Left renal pelvis (tissue), 4 donors: ENCODE measurements around the gene CRYBB1. TPM values are rescaled to one million over a fixed set of nuclear protein-coding genes. Genes with fewer than 3 reads are reported as not detected.
A peak's percentile ranks its signal among the peaks of the same experiment; 100 is the strongest.

Source experiments
- DNase-seq, 4 donors: peaks; one replicate each; pipeline ENCODE4 v3.0.0-alpha.2; 2013; ENCODE audit warnings: low read depth in 4 of 4, low spot score in 3 of 4
- polyA plus RNA-seq, 4 donors: library from polyadenylated mRNA; unstranded; fragments of 120-200 nt; gene quantifications; one replicate each; pipeline ENCODE4 v1.2.1, GENCODE V29; 2013; ENCODE audit not compliant: insufficient read length in 4 of 4

The CRYBB1 gene
- polyA plus RNA-seq, 4 donors: 0.53 to 2.1 (median 1.3) TPM

DNA sequence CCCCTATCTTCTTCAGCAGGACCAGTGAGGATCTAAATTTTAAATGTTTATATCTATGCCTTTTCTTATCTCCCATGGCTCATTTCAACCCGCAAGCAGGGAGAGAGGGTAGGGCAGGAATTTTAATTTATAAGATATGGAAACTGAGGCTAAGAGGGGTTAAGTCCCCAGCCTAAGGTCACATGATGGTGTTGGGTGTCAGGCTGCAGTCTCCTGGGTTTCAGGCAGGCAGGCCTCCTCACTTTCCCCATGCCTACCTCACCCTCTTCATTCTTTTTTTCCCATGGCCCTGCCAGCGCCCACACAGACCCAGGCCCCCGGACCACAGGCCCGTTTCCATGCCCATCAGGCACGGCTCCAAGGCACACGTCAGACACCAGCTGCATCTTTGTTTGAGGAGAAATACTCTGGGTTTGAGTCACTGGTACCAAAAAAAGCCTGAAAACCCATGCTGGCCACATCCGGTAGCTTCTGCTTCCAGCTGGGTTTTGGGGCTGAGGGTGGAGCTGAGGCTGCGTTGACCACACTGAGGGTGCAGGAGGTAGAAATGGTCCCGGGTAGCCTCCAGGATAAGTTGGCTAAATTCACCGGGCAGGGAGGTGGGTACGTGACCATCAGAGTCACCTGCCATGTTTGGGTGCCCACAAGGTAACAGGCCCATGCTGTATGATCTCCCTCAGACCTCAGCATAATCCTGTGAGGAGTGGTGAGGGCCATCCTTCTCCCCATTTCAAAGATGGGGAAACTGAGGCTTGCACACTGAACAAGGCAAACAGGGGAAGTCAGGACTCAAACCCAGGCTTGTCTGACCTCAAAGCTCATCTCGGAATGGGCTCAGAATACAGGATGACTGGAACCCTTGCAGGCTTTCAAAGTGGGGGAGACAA lies 7.5 kb downstream of the CRYBB1 start:
- DNase-seq: no peak

DNA sequence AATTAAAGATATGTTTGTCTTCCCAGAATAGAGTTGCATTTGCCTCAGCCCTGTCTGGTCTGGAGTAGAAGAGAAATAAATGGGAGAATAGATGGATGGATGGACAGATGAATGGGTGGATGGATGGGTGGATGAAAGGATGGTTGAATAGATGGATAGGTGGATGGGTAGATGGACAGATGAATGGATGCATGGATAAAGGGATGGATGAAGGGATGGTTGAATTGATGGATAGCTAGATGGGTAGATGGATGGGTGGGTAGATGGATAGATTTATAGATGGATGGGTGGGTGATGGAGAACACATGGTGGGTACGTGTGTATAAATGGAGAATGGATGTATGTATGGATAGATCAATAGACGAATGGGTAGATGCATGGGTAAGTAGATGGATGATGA lies 8.5 kb downstream of the CRYBB1 start:
- no peak for DNase-seq

DNA sequence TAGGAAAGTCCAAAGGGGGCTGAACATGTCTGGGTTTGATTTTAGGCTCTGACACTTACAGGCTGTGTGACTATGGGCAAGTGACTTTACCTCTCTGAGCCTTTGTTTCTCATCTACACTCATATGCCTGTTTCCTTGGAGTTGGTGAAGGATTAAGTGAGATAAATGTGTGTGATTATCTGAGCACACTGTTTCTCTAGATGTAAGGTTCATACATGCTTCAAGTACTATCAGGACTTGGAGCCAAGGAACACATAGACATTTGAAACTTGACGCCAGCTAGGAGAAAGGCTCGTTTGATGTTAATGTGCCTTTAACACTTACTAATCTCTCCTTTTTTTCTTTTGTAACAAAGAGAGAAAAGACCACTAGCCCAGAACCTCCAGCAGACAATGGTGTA lies 9.7 kb downstream of the CRYBB1 start:
- no peak for DNase-seq

DNA sequence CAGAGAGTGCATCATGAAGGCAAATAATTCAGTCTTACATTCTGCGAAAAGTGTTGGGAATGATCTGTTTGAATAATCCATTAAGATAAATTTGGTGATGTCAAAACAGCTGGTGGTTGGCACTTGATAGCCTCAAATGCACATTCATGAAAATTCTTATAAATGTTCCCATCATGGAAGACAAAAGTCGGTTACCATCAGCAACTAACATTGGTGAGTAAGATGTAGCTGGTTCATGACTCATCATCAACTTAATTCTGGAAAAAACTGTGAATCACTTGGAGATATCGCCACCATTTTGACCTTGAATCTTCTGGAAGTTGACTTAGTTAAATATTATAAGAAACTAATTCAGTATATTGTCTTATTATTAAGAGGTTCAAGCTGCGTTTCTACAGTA lies 11.2 kb downstream of the CRYBB1 start:
- DNase-seq: no peak

DNA sequence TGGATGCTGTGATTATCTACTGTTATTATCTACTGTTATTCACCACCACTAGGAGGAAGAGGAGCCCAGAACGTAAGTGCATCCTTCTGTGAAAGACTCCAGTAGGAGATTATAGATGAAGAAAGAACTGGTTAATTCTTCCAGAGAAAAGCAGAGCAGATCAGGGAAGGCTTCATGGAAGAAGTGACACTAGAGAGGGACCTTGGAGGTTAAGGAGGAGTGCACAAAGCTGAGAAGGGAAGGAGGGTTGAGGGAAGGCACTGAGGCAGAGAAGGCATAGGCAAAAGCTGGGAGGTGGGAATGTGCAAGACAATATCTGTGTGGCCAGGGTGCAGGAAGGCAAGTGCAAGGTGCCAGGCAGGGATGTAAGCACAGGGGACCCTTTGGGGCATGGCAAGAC lies 13.5 kb downstream of the CRYBB1 start:
- DNase-seq: no peak

DNA sequence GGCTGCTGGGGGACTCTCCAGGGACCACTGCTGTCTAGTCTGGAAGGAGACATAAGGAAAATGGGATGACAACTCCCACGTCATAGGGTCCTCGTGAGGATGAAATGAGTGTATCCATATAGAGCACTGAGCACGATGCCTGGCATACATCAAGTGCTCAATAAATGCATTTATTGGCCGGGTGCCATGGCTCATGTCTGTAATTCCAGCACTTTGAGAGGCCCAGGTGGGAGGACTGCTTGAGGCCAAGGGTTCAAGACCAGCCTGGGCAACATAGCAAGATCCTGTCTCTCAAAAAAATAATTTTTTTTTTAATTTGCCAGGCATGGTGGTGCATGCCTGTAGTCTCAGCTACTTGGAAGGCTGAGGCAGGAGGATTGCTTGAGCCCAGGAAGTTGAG lies 15.7 kb downstream of the CRYBB1 start:
- no peak for DNase-seq

DNA sequence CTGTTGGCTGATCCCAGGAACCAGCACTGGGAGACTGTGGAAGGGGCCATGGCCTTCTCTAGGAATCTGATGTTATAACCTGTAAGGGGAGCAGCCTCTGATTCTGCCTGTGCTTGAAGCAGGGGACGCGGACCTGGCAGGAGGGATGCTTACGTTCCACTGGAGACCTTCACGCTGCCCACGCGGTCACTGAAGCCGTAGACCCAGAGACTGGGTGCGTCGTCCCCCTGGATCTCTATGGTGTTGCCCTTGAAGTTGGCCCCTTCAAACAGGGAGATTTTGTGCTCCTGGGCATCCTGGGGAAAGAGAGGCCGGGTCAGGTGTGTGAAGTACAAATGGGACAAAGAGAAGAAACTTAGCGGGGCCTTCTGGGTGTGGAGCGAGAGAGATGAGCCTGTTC lies 16.1 kb downstream of the CRYBB1 start:
- no peak for DNase-seq

DNA sequence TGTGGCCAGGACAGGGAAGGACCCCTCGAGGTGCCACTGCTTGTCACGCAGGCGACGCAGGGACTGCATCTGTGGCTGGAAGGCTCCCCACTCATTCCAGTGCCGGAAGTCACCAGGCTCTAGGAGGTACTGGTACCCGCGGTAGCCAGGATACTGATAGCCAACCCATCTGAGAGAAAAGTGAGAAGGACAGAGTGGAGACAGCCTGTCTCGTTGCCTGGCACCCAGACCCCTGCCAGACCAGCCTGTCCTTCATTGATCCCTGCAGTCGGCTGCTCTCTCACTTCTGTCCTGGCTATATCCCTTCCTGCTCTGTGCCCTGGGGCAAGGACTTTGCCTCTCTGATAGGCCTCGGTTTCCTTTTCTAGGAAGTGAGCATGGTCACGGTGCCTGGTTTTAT lies 18.3 kb downstream of the CRYBB1 start:
- DNase-seq: no peak

DNA sequence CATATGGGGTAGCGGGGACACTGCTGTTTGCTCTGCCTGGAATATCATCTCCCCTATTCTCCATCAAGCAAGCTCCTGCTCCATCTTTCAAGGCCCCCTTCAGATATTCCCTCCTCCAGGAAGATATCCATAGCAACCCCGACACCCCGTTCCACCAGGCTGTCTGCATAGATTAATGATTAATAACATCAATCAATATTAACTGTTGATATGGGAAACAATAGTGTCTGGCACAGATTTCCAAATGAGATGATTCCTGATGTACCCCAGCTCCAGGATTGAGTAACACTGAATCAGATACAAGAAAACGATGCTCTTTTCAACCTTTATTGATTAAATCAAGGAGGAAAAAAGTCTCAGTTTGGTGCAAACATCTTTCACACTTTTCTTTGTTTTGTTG lies 20.3 kb downstream of the CRYBB1 start:
- DNase-seq: no peak

DNA sequence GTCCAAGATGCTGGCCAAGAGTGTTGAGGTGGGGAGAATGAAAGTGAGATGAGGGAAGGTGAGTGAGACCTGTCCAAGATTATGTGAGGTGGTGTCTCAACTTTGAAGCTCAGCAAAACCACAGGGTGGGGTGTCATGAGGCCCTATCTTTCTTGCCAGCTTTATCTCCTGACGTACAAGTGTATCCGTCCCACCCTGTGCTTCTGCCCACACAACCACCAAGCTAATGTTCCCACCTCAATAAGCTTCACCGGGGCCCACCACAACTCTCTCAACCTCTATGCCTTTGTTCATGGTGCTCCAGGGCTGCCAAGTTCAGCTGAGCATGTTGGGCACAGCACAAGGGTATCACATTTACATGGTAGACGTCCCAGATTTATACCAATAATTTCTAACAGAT lies 20.8 kb downstream of the CRYBB1 start:
- no peak for DNase-seq

DNA sequence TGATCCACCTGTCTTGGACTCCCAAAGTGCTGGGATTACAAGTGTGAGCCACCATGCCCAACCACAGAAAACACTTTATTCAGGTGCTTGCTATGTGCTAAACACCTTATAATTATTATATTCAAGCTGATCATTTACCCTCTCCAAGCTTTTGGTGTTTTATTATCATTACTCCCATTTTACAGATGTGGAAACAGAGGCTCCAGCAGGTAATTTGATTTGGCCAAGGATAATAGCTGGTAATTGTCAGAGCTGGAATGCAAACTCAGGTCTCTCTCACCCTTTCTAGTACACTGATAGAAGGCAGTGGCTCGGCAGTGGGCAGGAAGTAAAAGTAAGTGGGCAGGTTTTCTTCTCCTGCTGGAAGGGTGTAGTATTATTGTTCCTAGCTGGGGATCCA lies 24.1 kb downstream of the CRYBB1 start:
- no peak for DNase-seq

DNA sequence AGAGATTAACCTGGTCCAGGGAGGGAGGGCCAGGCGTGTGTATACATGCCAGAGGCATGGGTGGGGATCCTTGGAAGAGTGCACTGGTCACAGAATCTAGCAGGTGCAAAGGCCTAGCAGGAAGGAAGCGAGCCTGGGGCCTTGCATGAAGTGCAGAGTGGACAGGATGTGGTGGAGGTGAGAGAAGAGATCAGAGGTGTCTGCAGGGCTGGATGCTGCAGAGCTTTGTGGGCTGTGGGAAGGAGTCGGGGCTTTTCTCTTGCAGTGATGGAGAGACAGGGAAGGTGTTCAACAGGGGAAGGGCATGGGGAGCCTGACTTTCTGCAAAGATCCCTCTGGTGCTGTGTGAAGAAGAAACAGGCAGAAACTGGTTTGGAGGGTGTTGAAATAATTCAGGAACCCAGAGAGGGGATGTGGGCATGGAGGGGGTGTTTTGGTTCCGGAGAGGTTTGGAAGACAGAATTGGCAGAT lies 25.4 kb downstream of the CRYBB1 start:
- no peak for DNase-seq

DNA sequence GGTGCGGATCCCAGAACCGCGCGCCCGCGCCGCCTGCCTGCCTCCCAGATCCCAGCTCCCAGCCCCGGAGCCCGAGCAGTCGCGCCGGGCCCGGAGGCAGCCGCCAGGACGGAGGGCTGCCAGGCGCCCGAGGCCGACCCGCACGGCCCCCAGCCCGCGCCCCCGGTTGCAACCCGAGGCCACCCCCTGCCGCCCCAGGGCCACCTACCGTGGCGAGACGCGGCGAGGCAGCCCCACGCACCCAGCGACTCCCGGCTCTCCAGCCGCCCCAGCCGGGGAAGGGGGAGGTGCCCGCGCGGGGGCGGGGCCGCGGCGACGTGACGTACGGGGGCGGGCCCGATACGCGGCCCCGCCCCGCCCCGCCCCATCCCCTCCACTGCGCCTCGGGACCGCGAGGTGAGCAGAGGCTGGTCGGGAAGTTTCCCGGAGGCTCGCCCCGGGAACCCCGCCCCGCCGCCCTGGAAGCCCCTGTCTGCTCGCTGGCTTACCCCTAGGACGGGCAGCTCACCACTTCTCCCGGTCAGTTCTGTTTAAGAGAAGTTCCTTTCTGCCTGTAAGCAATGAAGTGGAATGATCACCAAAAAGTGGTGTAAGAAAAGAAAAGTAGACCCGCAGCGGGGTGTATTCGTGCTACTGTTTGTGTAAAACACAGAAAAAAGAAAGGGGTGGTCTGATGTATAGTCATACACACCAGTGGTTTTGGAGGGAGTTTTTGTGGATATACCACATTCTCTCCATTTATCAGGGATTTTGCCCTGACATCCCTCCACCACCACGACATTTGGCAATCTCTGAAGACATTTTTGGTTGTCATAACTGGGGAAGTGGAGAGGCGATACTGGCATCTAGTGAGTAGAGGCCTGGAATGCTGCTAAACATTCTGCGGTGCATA lies 27.7 kb downstream of the CRYBB1 start, which contains the start of gene TPST2:
Gene TPST2, minus strand, starts transcription at position 288 of the 892 bp plus-strand sequence. CDS start 48,502 bp downstream, outside the sequence.
- peak in 3 of 4 donors; percentile 66 to 67 (median 66) for DNase-seq

DNA sequence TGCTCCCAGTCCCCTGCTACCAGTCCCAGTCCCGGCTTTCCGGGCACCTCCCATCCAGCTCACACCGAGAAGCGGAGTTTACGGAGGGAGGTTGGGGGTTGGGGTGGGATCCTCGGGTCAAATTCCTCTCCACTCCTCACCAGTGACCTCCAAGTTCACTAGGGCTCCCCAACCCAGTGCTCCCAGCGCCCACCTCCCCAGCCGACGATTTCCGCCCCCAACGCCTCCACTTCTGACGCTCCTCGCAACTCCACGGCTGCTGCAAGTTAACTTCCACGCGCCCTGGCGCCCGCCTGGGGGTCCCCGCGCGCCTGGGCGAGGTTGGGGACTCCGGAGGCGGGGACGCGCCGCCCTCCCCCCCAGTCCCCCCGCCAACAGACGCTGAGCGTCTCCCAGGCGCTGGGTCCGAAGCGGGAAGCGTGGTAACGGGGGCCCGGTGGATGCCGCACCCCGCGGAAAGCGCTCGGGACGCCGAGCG lies 28.4 kb downstream of the CRYBB1 start:
- DNase-seq: no peak

DNA sequence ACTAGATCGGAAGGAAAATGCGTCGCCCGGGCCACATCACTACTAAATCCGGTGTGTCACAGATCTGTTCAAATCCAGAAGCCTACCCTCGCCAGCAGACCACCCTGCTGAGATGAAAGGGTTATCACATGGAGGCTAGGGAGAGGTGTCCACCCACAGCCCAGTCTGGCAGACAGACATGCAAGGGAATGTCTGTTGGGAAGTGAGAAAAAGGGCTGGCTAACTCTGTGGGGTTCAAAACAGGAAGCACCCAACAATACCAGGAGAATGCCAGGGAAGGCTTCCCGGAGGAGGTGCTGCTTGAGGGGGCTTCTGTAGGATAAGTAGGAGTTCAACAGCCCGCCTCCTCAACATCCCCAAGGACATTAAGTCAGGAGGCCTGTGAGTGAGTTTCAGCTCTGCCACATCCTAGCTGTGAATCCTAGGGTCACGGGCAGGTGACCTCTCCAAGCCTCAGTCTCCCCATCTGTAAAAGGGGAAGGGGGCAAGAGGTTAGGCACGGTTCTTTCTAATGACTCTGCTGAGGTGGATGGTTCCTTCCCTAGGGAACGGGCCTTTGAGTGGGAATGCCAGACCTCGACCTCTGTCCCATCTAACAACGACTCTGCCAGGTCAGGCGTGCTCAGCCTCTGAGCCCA lies 29.0 kb downstream of the CRYBB1 start:
- DNase-seq: no peak

DNA sequence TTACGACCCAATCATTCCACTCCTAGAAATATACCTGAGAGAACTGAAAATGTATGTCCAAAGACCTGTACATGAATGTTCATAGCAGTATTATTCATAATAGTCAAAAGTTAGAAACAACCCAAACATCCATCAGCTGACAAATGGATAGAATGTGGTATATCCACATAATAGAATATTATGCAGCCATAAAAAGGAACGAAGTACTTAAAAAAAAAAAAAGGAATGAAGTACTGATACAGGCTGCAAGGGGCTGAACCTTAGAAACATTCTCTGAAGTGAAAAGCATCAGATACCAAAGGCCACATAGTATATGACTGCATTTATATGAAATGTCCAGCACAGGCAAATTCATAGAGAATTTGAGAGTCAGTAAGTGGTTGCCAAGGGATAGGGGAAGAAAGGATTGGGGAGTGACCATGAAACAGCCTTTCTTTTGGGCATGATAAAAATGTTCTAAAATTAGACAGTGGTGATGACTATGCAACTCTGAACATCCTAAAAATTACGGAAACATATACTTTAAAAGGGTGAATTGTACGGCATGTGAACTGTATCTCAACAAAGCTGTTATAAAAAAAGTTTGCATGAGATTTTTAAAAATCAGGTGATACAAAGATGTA lies 29.7 kb downstream of the CRYBB1 start:
- DNase-seq: no peak

DNA sequence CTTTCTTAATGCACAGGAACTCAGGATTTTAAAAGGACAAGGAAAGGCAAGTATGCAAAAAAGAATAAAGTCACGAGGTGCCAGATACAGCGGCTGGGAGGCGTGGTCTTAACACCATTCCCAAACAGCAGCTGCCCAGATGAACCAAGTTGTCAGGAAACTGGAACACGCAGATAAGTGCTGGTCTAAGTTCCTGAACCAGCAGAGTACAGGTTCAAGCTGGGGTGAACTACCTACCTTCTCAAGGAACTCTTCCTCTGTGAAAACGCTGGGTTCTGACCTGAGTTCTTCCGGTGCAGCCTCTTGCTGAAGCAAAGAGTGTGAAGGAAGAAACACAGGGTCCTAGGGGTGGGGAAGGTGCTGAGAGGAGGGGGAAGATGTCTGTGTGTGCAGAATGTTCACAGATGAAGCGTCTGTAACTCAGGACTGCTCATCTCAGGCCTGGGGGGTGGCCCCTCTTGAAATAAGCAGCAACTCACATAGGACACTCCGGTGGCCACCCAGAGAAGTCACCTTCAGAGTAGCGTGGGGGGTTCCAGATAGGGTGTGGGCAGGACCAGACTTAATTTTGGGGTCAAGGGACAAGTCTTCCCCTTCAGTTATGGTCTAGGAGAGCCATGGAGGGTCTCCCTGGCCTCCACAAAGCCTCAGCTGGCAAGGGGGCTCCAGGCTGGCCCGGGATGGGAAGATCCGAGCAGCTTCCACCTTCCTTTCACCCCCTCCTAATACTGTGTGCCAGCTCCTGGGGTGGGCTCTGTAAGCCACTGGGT lies 31.1 kb downstream of the CRYBB1 start:
- no peak for DNase-seq

DNA sequence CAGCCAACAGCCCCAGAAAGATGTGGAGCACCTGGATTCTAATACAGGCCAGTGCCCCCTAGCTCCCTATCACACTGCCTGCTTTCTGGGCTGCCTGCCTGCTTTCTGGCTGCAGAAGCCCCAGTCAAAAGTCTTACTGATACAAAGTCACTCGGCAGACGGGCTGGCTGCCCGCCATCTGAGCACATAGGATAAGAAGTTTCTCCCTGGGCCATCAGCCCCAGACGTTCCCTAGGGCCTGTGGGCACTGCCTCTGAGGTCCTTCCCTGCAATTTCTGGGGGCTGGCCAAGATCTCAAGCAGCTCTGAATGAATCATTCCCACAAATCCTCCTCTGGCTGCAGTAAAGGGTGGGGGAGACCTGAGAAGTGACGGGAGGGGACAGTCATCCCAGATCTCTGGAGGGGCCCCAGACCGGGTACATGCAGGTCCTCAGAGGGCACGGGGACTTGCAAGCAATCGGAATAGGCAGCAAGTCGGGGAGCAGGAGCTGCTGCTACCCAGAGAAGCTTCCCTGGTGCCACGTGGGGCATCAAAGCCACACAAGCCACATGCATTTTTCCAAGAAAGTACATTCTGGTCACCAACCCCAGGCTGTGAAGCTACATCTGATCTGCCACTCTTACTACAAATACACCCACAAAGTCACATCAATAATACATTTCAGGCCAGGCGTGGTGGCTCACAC lies 32.6 kb downstream of the CRYBB1 start:
- no peak for DNase-seq

DNA sequence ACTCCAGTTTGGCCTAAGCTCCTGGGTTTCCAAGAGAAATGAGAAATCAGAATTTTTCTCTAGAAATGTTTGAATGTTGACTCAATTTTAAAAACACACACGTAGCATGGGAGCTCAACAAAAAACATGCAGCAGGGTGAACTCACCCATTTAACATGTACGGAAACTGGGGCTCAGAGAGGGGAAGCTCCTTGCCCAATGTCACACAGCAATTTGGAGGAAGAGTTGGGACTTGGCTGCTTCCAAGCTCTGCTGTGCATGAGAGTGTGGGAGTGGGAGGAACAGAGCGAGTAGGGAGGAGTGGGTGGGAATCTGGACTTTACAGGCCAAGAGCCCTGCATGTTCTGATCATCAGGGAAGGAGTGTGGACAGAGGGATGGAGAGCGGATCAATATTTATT lies 33.8 kb downstream of the CRYBB1 start:
- DNase-seq: no peak
